ENCODE data around the gene SSBP3.
"Not testable (repeated sequence)": the region's sequence is repeated elsewhere in the genome, so short reads cannot be mapped to it uniquely, and the experiment has no call there.

The SSBP3 gene

GRCh38 chr1:54215523-54215922, 190.7 kb downstream of the SSBP3 start:
- FAIRE-seq: no peak

- FAIRE-seq: no peak
These were observed 193.3 kb downstream of the SSBP3 start for GRCh38 chr1:54212872-54213271.

GRCh38 chr1:54207896-54208295, 198.3 kb downstream of the SSBP3 start:
- not testable (repeated sequence) for FAIRE-seq

- no peak for FAIRE-seq
These were observed 198.9 kb downstream of the SSBP3 start for GRCh38 chr1:54207287-54207686.

- FAIRE-seq: no peak
These were observed 202.0 kb downstream of the SSBP3 start for GRCh38 chr1:54204199-54204598.

- no peak for FAIRE-seq
These were observed 205.6 kb downstream of the SSBP3 start for GRCh38 chr1:54200519-54200997.

GRCh38 chr1:54199765-54200518, 206.3 kb downstream of the SSBP3 start, which contains the start of the genes CYB5RL and MRPL37:
TSS of gene CYB5RL (minus strand) at chr1:54200030. CDS start at chr1:54195616, 4,414 bp downstream.
TSS of gene MRPL37 (plus strand) at chr1:54200167. CDS start at chr1:54200244, 77 bp downstream.
- FAIRE-seq: peak; percentile 98

- no peak for FAIRE-seq
These were observed 206.9 kb downstream of the SSBP3 start for GRCh38 chr1:54199151-54199764.

GRCh38 chr1:54193453-54193852, 212.7 kb downstream of the SSBP3 start:
- no peak for FAIRE-seq

GRCh38 chr1:54191525-54191924, 214.7 kb downstream of the SSBP3 start:
- FAIRE-seq: no peak

- FAIRE-seq: no peak
These were observed 215.7 kb downstream of the SSBP3 start for GRCh38 chr1:54190526-54190925.

- FAIRE-seq: no peak
These were observed 217.9 kb downstream of the SSBP3 start for GRCh38 chr1:54188291-54188690.

GRCh38 chr1:54186056-54186455, 220.1 kb downstream of the SSBP3 start:
- no peak for FAIRE-seq

- no peak for FAIRE-seq
These were observed 225.4 kb downstream of the SSBP3 start for GRCh38 chr1:54180701-54181360.

GRCh38 chr1:54178296-54179070, 227.7 kb downstream of the SSBP3 start:
- no peak for FAIRE-seq

GRCh38 chr1:54177726-54178125, 228.5 kb downstream of the SSBP3 start:
- FAIRE-seq: no peak

- no peak for FAIRE-seq
These were observed 229.4 kb downstream of the SSBP3 start for GRCh38 chr1:54176621-54177327.
